ENCODE data around the gene CREB3L1.

Gene CREB3L1

DNA sequence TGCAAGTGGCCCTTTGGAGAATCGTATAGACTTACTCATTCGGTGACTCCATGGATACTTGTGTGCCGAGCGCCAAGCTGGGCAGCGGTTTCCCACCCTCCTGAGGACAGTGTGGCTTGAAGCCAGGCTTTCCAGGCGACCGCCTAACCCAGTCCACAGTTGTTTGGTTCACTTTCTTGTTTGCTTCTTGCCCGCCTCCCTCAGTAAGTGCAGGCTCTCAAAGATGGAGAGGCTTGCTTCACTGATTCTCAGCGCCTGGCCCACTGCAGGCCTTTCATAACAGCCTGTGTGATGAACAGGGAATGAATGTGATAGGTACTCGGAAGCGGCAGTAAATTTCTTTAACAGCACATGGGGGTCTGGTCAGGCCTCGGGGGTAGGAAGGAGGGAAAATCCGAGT, 92.8 kb downstream of the CREB3L1 start:
- H3K4me3 ChIP-seq: no peak overlapping the region
- no peak overlapping the region for H3K27ac ChIP-seq

Measured in skin epidermis (tissue), 12 donors.